HEK293 (cell line): ENCODE measurements around the gene DOCK1.

Source experiments
- CTCF ChIA-PET: fragments of 350-600 bp; formaldehyde crosslinking; extraction: SDS; loops from one replicate; lab custom pipeline; 2021; ENCODE audit warnings: antibody characterized with exemption; lab: Yijun Ruan, JAX
- POLR2A ChIA-PET: fragments of 300-600 bp; formaldehyde crosslinking; extraction: SDS; loops from one replicate; lab custom pipeline; 2020; ENCODE audit warnings: antibody characterized with exemption, inconsistent platforms; lab: Yijun Ruan, JAX
- H3K27ac ChIP-seq: fragments of 200-500 bp; sonication (Bioruptor generic); 2 replicates; pipeline ENCODE4 v1.5.1; 2014; ENCODE audit warnings: low read depth, low read length, control low read depth, inconsistent platforms; ENCODE audit errors: extremely low read depth
- H3K36me3 ChIP-seq, 2 experiments: fragments of 200-500 bp in 1 of 2; sonication (Bioruptor generic) in 1 of 2; 1 replicate in 1 of 2; 2 replicates in 1 of 2; pipeline ENCODE4 v1.5.1; 2014 to 2017; ENCODE audit warnings: inconsistent platforms in 2 of 2, low read length in 2 of 2; ENCODE audit not compliant: control insufficient read depth in 2 of 2, insufficient read depth in 1 of 2
- H3K4me1 ChIP-seq: fragments of 200-500 bp; sonication (Bioruptor generic); 2 replicates; pipeline ENCODE4 v1.5.1; 2014; ENCODE audit warnings: mild to moderate bottlenecking, low read length, inconsistent platforms; ENCODE audit not compliant: control insufficient read depth, insufficient read depth
- H3K4me3 ChIP-seq: 2 replicates; pipeline ENCODE4 v1.5.1; 2011; ENCODE audit warnings: low read depth, mild to moderate bottlenecking, control low read depth, low read length, moderate library complexity
- H3K9me3 ChIP-seq: fragments of 200-500 bp; sonication (Bioruptor generic); 2 replicates; pipeline ENCODE4 v1.5.1; 2014; ENCODE audit warnings: low read depth, low read length, inconsistent platforms; ENCODE audit not compliant: control insufficient read depth, insufficient read depth
- TCF7L2 ChIP-seq: IDR thresholded peaks from 2 replicates; pipeline ENCODE4 v1.6.1; 2011; ENCODE audit warnings: low read depth, mild to moderate bottlenecking, inconsistent platforms, low read length, moderate library complexity, borderline replicate concordance
- ZBTB11 ChIP-seq: fragments of 450-650 bp; formaldehyde crosslinking; conservative IDR thresholded peaks from 2 replicates; pipeline ENCODE4 v1.5.1; 2016; ENCODE audit warnings: low read depth, missing biosample characterization, missing genetic modification characterization
- ZIC2 ChIP-seq: fragments of 450-650 bp; formaldehyde crosslinking; IDR thresholded peaks from 2 replicates; pipeline ENCODE4 v1.5.1; 2016; ENCODE audit warnings: missing biosample characterization, missing genetic modification characterization
- ZNF10 ChIP-seq: fragments of 450-650 bp; formaldehyde crosslinking; IDR thresholded peaks from 2 replicates; pipeline ENCODE4 v1.5.1; 2017; ENCODE audit warnings: missing biosample characterization, missing genetic modification characterization
- ZNF121 ChIP-seq: fragments of 450-650 bp; formaldehyde crosslinking; IDR thresholded peaks from 2 replicates; pipeline ENCODE4 v1.5.1; 2016; ENCODE audit warnings: missing biosample characterization, missing genetic modification characterization
- ZNF138 ChIP-seq: fragments of 450-650 bp; formaldehyde crosslinking; IDR thresholded peaks from 2 replicates; pipeline ENCODE4 v1.5.1; 2016; ENCODE audit warnings: missing biosample characterization, missing genetic modification characterization, borderline replicate concordance
- ZNF148 ChIP-seq: fragments of 450-650 bp; formaldehyde crosslinking; IDR thresholded peaks from 2 replicates; pipeline ENCODE4 v1.5.0; 2017; ENCODE audit warnings: missing biosample characterization, missing genetic modification characterization, borderline replicate concordance
- ZNF16 ChIP-seq: fragments of 450-650 bp; formaldehyde crosslinking; IDR thresholded peaks from 2 replicates; pipeline ENCODE4 v1.5.1; 2016; ENCODE audit warnings: low read depth, missing biosample characterization, missing genetic modification characterization
- ZNF26 ChIP-seq: fragments of 450-650 bp; formaldehyde crosslinking; IDR thresholded peaks from 2 replicates; pipeline ENCODE4 v1.5.1; 2016; ENCODE audit warnings: missing biosample characterization, missing genetic modification characterization
- ZNF280C ChIP-seq: fragments of 450-650 bp; formaldehyde crosslinking; IDR thresholded peaks from 2 replicates; pipeline ENCODE4 v1.5.1; 2016; ENCODE audit warnings: missing biosample characterization, missing genetic modification characterization
- ZNF302 ChIP-seq: fragments of 450-650 bp; formaldehyde crosslinking; IDR thresholded peaks from 2 replicates; pipeline ENCODE4 v1.5.1; 2016; ENCODE audit warnings: missing biosample characterization, missing genetic modification characterization, low read depth
- ZNF510 ChIP-seq: fragments of 450-650 bp; formaldehyde crosslinking; IDR thresholded peaks from 2 replicates; pipeline ENCODE4 v1.5.1; 2018; ENCODE audit warnings: mild to moderate bottlenecking, missing genetic modification characterization, missing biosample characterization; ENCODE audit not compliant: insufficient replicate concordance
- ZNF549 ChIP-seq: fragments of 450-650 bp; IDR thresholded peaks from 2 replicates; pipeline ENCODE4 v1.5.1; 2018; ENCODE audit warnings: missing biosample characterization, missing genetic modification characterization, mild to moderate bottlenecking, inconsistent platforms, moderate library complexity
- ZNF560 ChIP-seq: fragments of 450-650 bp; formaldehyde crosslinking; IDR thresholded peaks from 2 replicates; pipeline ENCODE4 v1.5.1; 2017; ENCODE audit warnings: missing biosample characterization, missing genetic modification characterization, borderline replicate concordance
- ZNF707 ChIP-seq: fragments of 450-650 bp; formaldehyde crosslinking; IDR thresholded peaks from 2 replicates; pipeline ENCODE4 v1.5.1; 2016; ENCODE audit warnings: missing biosample characterization, missing genetic modification characterization
- ZNF76 ChIP-seq: fragments of 450-650 bp; formaldehyde crosslinking; IDR thresholded peaks from 2 replicates; pipeline ENCODE4; 2016; ENCODE audit warnings: low read depth, missing biosample characterization, missing genetic modification characterization, borderline replicate concordance
- ZNF776 ChIP-seq: fragments of 450-650 bp; formaldehyde crosslinking; IDR thresholded peaks from 2 replicates; pipeline ENCODE4 v1.5.0; 2017; ENCODE audit warnings: missing biosample characterization, missing genetic modification characterization, borderline replicate concordance
- ZSCAN18 ChIP-seq: fragments of 450-650 bp; formaldehyde crosslinking; IDR thresholded peaks from 2 replicates; pipeline ENCODE4 v1.5.1; 2016; ENCODE audit warnings: missing biosample characterization, missing genetic modification characterization

The DOCK1 gene

GRCh38 chr10:127372361-127372760, 467.1 kb downstream of the DOCK1 start:
- H3K4me3 ChIP-seq, result no peak overlapping the region
- H3K27ac ChIP-seq, result no peak overlapping the region
- TF ChIP-seq ZNF76 (no peak), ZNF10 (tag by site-specific recombination) (no peak), ZSCAN18 (tag by site-specific recombination) (no peak)
- H3K9me3 ChIP-seq, result no peaks in the 10 kb centered on the region
- ChIA-PET CTCF (interaction anchor here (0.5 kb wide), 1 partner anchor 1031 kb away, joined by 3 read pairs; no protein-coding TSS in a partner anchor), POLR2A (no interaction called here)
- peaks cover 0 to 6% of the 10 kb centered on the region in 2 experiments; a peak in 1 of 3 replicates for H3K36me3 ChIP-seq
- no peaks in the 10 kb centered on the region for H3K4me1 ChIP-seq

- peaks cover 0 to 6% of the 10 kb centered on the region in 2 experiments; a peak in 1 of 3 replicates for H3K36me3 ChIP-seq
- ChIA-PET CTCF (no interaction called here), POLR2A (no interaction called here)
These were observed 468.9 kb downstream of the DOCK1 start for GRCh38 chr10:127374074-127374680.

More at GRCh38 chr10:127374074-127374680, 468.9 kb downstream of the DOCK1 start:
- no peak overlapping the region for H3K27ac ChIP-seq
- TF ChIP-seq ZNF549 (tag by site-specific recombination) (no peak), ZNF776 (tag by site-specific recombination) (no peak), ZNF560 (tag by site-specific recombination) (no peak), ZNF707 (tag by site-specific recombination) (no peak), ZNF280C (tag by site-specific recombination) (no peak), ZNF510 (tag by site-specific recombination) (no peak), ZNF302 (tag by site-specific recombination) (no peak), ZBTB11 (no peak), ZIC2 (tag by site-specific recombination) (no peak), ZNF121 (no peak), TCF7L2 (no peak), ZNF26 (tag by site-specific recombination) (no peak), ZNF138 (no peak), ZNF16 (tag by site-specific recombination) (no peak), ZNF148 (tag by site-specific recombination) (no peak)
- TF ChIP-seq, all 188 proteins: peak for 0
- no peaks in the 10 kb centered on the region for H3K4me1 ChIP-seq
- H3K9me3 ChIP-seq, result no peaks in the 10 kb centered on the region
- H3K4me3 ChIP-seq, result no peak overlapping the region
